GM21619 (cell line): Measurements from ENCODE around the gene ZNF225.
A peak's percentile ranks its signal among the peaks of the same experiment; 100 is the strongest.
"Not testable (repeated sequence)": the region's sequence is repeated elsewhere in the genome, so short reads cannot be mapped to it uniquely, and the experiment has no call there.

Source experiments
- ATAC-seq: cut with Tn5 transposase; IDR thresholded peaks from one replicate; pipeline ENCODE4 v1.9.1; 2021; ENCODE audit not compliant: unreplicated experiment

ZNF225 gene

DNA sequence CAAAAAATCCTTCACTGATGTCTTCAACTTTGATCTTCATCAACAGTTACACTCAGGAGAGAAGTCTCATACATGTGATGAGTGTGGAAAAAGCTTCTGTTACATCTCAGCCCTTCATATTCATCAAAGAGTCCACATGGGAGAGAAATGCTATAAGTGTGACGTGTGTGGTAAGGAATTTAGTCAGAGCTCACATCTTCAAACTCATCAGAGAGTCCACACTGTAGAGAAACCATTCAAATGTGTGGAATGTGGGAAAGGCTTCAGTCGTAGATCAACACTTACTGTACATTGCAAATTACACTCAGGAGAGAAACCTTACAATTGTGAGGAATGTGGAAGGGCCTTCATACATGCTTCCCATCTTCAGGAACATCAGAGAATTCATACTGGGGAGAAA is 43.3 kb downstream of the ZNF225 start:
- ATAC-seq = no peak

DNA sequence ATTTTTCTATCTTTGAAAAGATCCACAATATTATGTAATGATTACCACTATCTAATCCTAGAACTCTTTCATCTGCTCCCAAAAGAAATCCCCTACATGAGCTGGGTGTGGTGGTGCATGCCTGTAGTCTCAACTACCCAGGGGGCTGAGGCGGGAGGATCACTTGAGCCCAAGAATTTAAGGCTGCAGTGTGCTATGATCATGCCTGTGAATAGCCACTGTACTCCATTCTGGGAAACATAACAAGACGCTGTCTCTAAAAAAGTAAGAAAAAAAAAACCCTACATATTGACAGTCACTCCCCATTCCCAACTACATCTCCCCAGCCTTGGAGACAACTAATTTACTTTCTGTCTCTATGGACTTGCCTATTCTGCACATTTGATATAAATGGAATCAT is 50.6 kb downstream of the ZNF225 start:
- ATAC-seq = no peak

DNA sequence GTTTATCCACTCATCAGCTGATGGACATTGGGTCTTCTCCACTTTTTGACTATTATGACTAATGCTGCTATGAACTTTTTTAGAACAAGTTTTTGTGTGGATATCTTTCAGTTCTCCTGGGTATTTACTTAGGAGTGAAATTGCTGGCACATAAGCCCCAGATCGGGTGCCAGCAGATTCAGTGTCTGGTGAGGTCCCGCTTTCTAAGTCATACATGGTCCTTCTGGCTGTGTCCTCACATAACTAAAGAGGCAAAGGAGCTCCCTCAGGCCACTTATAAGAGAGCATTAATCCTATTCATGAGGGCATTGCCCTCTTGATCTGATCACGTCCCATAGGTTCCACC is 51.1 kb downstream of the ZNF225 start:
- ATAC-seq = no peak

DNA sequence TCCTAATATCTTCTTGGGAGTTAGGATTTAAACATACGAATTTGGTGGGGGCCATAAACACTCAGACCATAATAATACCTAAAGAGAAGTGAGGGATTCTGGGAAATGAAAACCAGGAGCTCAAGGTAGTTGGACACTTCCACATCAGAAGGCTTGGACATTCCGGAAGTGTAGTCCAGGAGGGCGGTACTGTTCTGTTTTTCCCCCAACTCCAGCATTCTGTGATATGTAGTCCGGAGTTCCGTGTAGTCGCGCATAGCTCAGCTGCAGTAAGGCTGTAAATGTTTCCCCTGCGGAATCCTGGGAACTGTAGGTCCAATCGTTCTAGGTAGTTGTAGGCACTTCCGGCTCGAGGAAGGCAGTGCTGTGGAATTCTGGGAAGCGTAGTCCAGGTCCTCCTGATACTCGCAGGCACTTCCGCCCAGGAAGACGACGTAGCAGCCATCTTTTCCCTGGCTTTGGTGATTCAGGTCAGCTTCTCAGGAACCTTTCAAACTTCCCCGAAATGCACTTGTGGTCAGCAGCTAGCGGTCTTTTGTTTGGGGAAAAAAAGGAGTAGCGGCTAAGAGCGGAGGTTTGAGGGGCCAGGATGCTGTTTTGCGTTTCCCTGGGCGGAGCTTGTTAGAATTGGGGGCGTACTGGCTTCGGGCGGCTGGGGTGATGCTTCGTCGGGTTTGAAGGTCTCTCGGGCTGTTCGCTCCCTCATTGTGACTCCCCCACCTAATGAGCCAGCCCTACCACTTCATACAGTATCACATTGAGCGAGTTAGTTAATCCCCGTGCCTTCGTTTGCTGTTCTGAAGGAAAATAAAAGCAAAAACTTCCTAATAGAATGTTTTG is 51.7 kb downstream of the ZNF225 start, which contains the start of gene ZNF226:
ZNF226 (plus strand) TSS at position 428 of the 840 bp plus-strand sequence. CDS start 4,981 bp downstream, outside the sequence.
- ATAC-seq = peak; percentile 89

DNA sequence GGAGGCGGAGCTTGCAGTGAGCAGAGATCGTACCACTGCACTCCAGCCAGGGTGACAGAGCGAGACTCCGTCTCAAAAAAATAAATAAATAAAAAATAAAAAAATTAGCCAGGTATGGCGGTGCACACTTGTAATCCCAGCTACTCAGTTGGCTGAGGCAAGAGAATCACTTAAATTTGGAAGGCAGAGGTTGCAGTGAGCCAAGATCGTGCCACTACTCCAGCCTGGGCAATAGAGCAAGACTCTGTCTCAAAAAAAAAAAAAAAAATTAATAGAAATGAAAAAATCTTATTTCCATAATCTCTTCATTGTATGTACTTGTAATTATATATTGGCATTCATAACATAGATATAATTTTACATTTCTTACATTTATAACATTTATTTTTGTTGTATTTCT is 57.5 kb downstream of the ZNF225 start:
- not testable (repeated sequence) for ATAC-seq

DNA sequence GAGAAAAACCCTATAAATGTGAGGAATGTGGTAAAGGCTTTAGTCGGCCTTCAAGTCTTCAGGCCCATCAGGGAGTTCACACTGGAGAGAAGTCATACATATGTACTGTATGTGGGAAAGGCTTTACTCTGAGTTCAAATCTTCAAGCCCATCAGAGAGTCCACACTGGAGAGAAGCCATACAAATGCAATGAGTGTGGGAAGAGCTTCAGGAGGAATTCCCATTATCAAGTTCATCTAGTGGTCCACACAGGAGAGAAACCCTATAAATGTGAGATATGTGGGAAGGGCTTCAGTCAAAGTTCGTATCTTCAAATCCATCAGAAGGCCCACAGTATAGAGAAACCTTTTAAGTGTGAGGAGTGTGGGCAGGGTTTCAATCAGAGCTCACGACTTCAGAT is 63.4 kb downstream of the ZNF225 start:
- no peak for ATAC-seq

DNA sequence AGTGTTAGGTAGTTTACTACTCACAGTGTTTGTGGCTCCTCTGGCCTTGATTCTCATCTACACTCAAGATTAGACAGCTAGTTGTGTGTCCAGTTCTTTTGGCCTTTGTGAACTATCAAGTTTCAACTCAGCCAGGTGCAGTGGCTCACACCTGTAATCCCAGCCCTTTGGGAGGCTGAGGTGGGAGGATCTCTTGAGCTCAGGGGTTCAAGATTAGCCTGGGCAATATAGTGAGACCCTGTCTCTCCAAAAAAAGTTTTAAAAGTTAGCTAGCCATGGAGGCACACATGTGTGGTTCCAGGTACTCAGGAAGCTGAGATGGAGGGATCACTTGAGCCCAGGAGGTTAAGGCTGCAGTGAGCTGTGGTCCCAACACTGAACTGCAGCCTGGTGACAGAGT is 67.8 kb downstream of the ZNF225 start:
- ATAC-seq = no peak

DNA sequence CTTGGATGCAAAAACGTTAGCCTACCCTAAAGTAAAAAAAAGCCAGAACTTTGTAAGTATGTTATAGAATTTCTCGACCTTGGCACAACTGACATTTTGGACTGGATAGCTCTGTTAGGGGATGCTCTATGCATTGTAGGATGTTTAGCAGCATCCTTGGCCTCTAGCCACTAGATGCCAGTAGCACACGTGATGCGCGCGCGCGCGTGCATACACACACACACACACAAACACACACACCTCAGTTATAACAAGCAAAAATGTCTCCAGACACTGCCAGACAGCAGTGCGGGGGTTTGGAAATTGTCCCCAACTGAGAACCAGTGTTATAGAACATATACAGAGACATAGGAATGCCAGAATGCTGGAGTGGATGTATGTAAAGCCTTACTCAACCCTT is 68.9 kb downstream of the ZNF225 start:
- no peak for ATAC-seq
